ENCODE results near the gene CMTM8. TPM values are rescaled to one million over a fixed set of nuclear protein-coding genes. Genes with fewer than 3 reads are reported as not detected.

The CMTM8 gene
- total and polyA plus RNA-seq, 2 experiments from 2014 or later, result 19.9 to 24.5 TPM

- TF ChIP-seq CTCF (conservative IDR thresholded peaks at IDR 0.05; ENCODE audit: low read depth in 2 of 2), result no peak
- TF ChIP-seq EZH2 (IDR thresholded peaks at IDR 0.05; ENCODE audit: low read depth, unreplicated experiment), result no peak
- TF ChIP-seq JUNB (IDR thresholded peaks at IDR 0.05; ENCODE audit: unreplicated experiment), result no peak
- no peak for TF ChIP-seq POLR2AphosphoS5 (IDR thresholded peaks at IDR 0.05; ENCODE audit: low read depth)
- no peak for TF ChIP-seq ZNF331 (CRISPR knock-in tag; IDR thresholded peaks at IDR 0.05; ENCODE audit: low read depth)
- no peak for TF ChIP-seq CREB1 (CRISPR knock-in tag; IDR thresholded peaks at IDR 0.05; ENCODE audit: low read depth)
- TF ChIP-seq STAT1 (IDR thresholded peaks at IDR 0.05; ENCODE audit: unreplicated experiment), result no peak
Measured at GRCh38 chr3:32275506-32275905, 37.0 kb downstream of the CMTM8 start (continued).

- Histone ChIP-seq H3K27me3 (ENCODE audit: insufficient read depth) (no peaks in the 10 kb centered on the region), H3K4me1 (ENCODE audit: insufficient read depth) (no peaks in the 10 kb centered on the region), H3K36me3 (ENCODE audit: insufficient read depth) (no peaks in the 10 kb centered on the region), H3K79me2 (replicated peaks; ENCODE audit: insufficient read depth) (peaks cover 3% of the 10 kb centered on the region; the same call in 1 of the 2 replicates), H3K4me2 (no peak overlapping the region), H3K27ac (ENCODE audit: low read depth) (no peak overlapping the region), H3K4me3 (no peak overlapping the region), H4K20me1 (replicated peaks; ENCODE audit: insufficient read depth) (peaks cover 4% of the 10 kb centered on the region; the same call in 1 of the 2 replicates), H3K9me2 (ENCODE audit: insufficient read depth) (0 out of 2 replicates have a peak, but pooled peaks cover 8% of the 10 kb centered on the region), H2AFZ (no peak overlapping the region), H3F3A (replicated peaks; ENCODE audit: low read depth) (no peaks in the 10 kb centered on the region)
- Mint-ChIP-seq H3K9me3 (no peaks in the 10 kb centered on the region), H3K4me1 (peaks cover 3% of the 10 kb centered on the region; the same call in 2 of the 3 replicates), H3K36me3 (ENCODE audit: low read depth) (no peaks in the 10 kb centered on the region), H3K27ac (no peak overlapping the region), H3K4me3 (no peak overlapping the region), H3K27me3 (ENCODE audit: insufficient read depth, low read depth, poor library complexity) (no peaks in the 10 kb centered on the region)
- ATAC-seq, result no peak
- no peak for DNase-seq (ENCODE audit: low spot score)
- TF ChIP-seq CREB1 (CRISPR knock-in tag; IDR thresholded peaks at IDR 0.05; ENCODE audit: low read depth) (no peak), STAT1 (IDR thresholded peaks at IDR 0.05; ENCODE audit: unreplicated experiment) (no peak)
Measured at GRCh38 chr3:32276279-32276841, 37.9 kb downstream of the CMTM8 start.

GRCh38 chr3:32278714-32279113 lies 40.2 kb downstream of the CMTM8 start:
- H2AFZ ChIP-seq, result no peak overlapping the region
- H3K36me3 ChIP-seq (ENCODE audit: insufficient read depth), result no peaks in the 10 kb centered on the region
- no peak overlapping the region for H3K27ac Mint-ChIP-seq
- ATAC-seq (no peak), DNase-seq (ENCODE audit: low spot score) (no peak)
- no peak for TF ChIP-seq EZH2 (IDR thresholded peaks at IDR 0.05; ENCODE audit: low read depth, unreplicated experiment)
- TF ChIP-seq NANOG (IDR thresholded peaks at IDR 0.05; ENCODE audit: borderline replicate concordance), result no peak
- TF ChIP-seq ZNF462 (CRISPR knock-in tag; IDR thresholded peaks at IDR 0.05), result no peak
- no peak for TF ChIP-seq CTCF (conservative IDR thresholded peaks at IDR 0.05; ENCODE audit: low read depth in 2 of 2)
- no peaks in the 10 kb centered on the region for H3F3A ChIP-seq (replicated peaks; ENCODE audit: low read depth)
- no peak overlapping the region for H3K27ac ChIP-seq (ENCODE audit: low read depth)
- H3K4me3 ChIP-seq, result no peak overlapping the region
- no peaks in the 10 kb centered on the region for H3K4me1 ChIP-seq (ENCODE audit: insufficient read depth)
- H3K4me3 Mint-ChIP-seq, result no peak overlapping the region
- H3K4me1 Mint-ChIP-seq, result peaks cover 8% of the 10 kb centered on the region
- no peak overlapping the region for H3K4me2 ChIP-seq
- H4K20me1 ChIP-seq (replicated peaks; ENCODE audit: insufficient read depth), result peaks cover 4% of the 10 kb centered on the region; the same call in 1 of the 2 replicates
- H3K9me2 ChIP-seq (ENCODE audit: insufficient read depth), result 0 out of 2 replicates have a peak, but pooled peaks cover 8% of the 10 kb centered on the region
- H3K36me3 Mint-ChIP-seq (ENCODE audit: low read depth), result no peaks in the 10 kb centered on the region
- peaks cover 6% of the 10 kb centered on the region; the same call in 1 of the 2 replicates for H3K79me2 ChIP-seq (replicated peaks; ENCODE audit: insufficient read depth)
- no peaks in the 10 kb centered on the region for H3K27me3 ChIP-seq (ENCODE audit: insufficient read depth)
- no peaks in the 10 kb centered on the region for H3K27me3 Mint-ChIP-seq (ENCODE audit: insufficient read depth, low read depth, poor library complexity)
- H3K9me3 Mint-ChIP-seq, result no peaks in the 10 kb centered on the region
